ENCODE data around the gene R3HDM4. TPM values are rescaled to one million over a fixed set of nuclear protein-coding genes. Genes with fewer than 3 reads are reported as not detected.
"Not testable (repeated sequence)": the region's sequence is repeated elsewhere in the genome, so short reads cannot be mapped to it uniquely, and the experiment has no call there.

Gene R3HDM4
- total RNA-seq, 1 experiment from 2014 or later: 57.7 TPM

DNA sequence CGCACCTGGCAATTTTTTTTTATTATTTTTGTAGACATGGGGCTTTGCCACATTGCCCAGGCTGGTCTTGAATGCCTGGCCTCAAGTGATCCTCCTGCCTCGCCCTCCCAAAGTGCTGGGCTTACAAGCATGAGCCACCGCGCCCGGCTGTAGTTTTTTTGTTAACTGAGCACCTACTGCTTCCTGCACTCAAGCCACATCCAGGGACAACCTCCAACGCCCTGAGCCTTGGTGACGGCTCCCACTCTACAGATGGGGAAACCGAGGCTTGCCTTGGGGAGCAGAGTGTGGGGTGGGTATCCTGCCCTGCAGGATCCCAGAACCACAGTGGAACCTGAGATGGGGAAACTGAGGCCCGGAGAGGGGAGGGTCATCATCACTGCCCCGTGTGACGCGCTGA is 57.9 kb downstream of the R3HDM4 start:
- Mint-ChIP-seq H3K36me3 (ENCODE audit: insufficient read depth, unreplicated experiment) (peaks cover 7% of the 10 kb centered on the region), H3K4me3 (ENCODE audit: unreplicated experiment) (no peak overlapping the region), H3K9me3 (ENCODE audit: unreplicated experiment) (no peaks in the 10 kb centered on the region), H3K27me3 (ENCODE audit: insufficient read depth, unreplicated experiment) (no peaks in the 10 kb centered on the region), H3K4me1 (ENCODE audit: low read depth, unreplicated experiment) (no peaks in the 10 kb centered on the region), H3K27ac (ENCODE audit: unreplicated experiment) (no peak overlapping the region)
- Histone ChIP-seq H3K9me3 (no peaks in the 10 kb centered on the region), H3K36me3 (ENCODE audit: control insufficient read depth, insufficient read depth, low read length) (no peaks in the 10 kb centered on the region), H3K4me3 (ENCODE audit: low read depth, low read length) (no peak overlapping the region), H3K4me1 (0 out of 2 replicates have a peak, but pooled peaks cover 4% of the 10 kb centered on the region), H3K27me3 (replicated peaks; ENCODE audit: control insufficient read depth, insufficient read depth, low read length) (no peaks in the 10 kb centered on the region)
- intact Hi-C loops (cut with micrococcal nuclease; ENCODE audit: unreplicated experiment): no loop called here
- DNase-seq: no peak
- BruUV-seq (replicated peaks): no TSS peak
- TF ChIP-seq, protein P1, sequence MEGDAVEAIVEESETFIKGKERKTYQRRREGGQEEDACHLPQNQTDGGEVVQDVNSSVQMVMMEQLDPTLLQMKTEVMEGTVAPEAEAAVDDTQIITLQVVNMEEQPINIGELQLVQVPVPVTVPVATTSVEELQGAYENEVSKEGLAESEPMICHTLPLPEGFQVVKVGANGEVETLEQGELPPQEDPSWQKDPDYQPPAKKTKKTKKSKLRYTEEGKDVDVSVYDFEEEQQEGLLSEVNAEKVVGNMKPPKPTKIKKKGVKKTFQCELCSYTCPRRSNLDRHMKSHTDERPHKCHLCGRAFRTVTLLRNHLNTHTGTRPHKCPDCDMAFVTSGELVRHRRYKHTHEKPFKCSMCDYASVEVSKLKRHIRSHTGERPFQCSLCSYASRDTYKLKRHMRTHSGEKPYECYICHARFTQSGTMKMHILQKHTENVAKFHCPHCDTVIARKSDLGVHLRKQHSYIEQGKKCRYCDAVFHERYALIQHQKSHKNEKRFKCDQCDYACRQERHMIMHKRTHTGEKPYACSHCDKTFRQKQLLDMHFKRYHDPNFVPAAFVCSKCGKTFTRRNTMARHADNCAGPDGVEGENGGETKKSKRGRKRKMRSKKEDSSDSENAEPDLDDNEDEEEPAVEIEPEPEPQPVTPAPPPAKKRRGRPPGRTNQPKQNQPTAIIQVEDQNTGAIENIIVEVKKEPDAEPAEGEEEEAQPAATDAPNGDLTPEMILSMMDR (IDR thresholded peaks at IDR 0.05; ENCODE audit: insufficient read depth in 1 of 2, low read depth in 1 of 2, low read length in 1 of 2, severe bottlenecking in 1 of 2, unreplicated experiment in 1 of 2): no peak
- ChIA-PET CTCF (no interaction called here), POLR2A (no interaction called here)

DNA sequence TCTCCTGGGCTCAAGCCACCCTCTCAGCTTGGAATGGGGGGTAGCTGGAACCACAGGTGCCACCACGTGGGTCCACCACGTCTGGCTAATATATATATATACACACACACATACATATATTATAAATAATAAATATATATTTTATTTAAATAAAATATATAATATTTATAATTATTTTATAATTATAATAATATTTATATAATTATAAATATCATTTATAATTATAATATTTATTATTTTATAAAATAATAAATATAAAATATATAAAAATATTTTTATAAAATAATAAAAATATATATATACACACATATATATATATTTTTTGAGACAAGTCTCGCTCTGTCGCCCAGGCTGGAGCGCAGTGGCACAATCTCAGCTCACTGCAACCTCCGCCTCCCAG is 58.5 kb downstream of the R3HDM4 start:
- no peak for DNase-seq
- Histone ChIP-seq H3K9me3 (no peaks in the 10 kb centered on the region), H3K27me3 (replicated peaks; ENCODE audit: control insufficient read depth, insufficient read depth, low read length) (no peaks in the 10 kb centered on the region), H3K4me1 (0 out of 2 replicates have a peak, but pooled peaks cover 2% of the 10 kb centered on the region), H3K36me3 (ENCODE audit: control insufficient read depth, insufficient read depth, low read length) (no peaks in the 10 kb centered on the region), H3K4me3 (ENCODE audit: low read depth, low read length) (no peak overlapping the region)
- Mint-ChIP-seq H3K27ac (ENCODE audit: unreplicated experiment) (no peak overlapping the region), H3K4me1 (ENCODE audit: low read depth, unreplicated experiment) (no peaks in the 10 kb centered on the region), H3K36me3 (ENCODE audit: insufficient read depth, unreplicated experiment) (peaks cover under 1% of the 10 kb centered on the region), H3K27me3 (ENCODE audit: insufficient read depth, unreplicated experiment) (no peaks in the 10 kb centered on the region), H3K4me3 (ENCODE audit: unreplicated experiment) (no peak overlapping the region), H3K9me3 (ENCODE audit: unreplicated experiment) (no peaks in the 10 kb centered on the region)
- ChIA-PET POLR2A (interaction anchor here (0.6 kb wide), 1 partner anchor 59 kb away, joined by 3 read pairs; no protein-coding TSS in a partner anchor), CTCF (interaction anchor here (0.5 kb wide), 1 partner anchor 113 kb away, joined by 3 read pairs; no protein-coding TSS in a partner anchor)
- intact Hi-C loops (cut with micrococcal nuclease; ENCODE audit: unreplicated experiment): no loop called here
- TF ChIP-seq, protein P1 (IDR thresholded peaks at IDR 0.05; ENCODE audit: insufficient read depth in 1 of 2, low read depth in 1 of 2, low read length in 1 of 2, severe bottlenecking in 1 of 2, unreplicated experiment in 1 of 2): no peak
- BruUV-seq (replicated peaks): no TSS peak

- H3K36me3 ChIP-seq (ENCODE audit: control insufficient read depth, insufficient read depth, low read length); H3K27me3 ChIP-seq (replicated peaks; ENCODE audit: control insufficient read depth, insufficient read depth, low read length); H3K4me1 Mint-ChIP-seq (ENCODE audit: low read depth, unreplicated experiment); intact Hi-C loops (cut with micrococcal nuclease; ENCODE audit: unreplicated experiment); H3K9me3 ChIP-seq; DNase-seq; H3K4me1 ChIP-seq; H3K4me3 Mint-ChIP-seq (ENCODE audit: unreplicated experiment); POLR2A ChIA-PET; H3K4me3 ChIP-seq (ENCODE audit: low read depth, low read length); H3K27ac Mint-ChIP-seq (ENCODE audit: unreplicated experiment); BruUV-seq (replicated peaks); H3K9me3 Mint-ChIP-seq (ENCODE audit: unreplicated experiment); CTCF ChIA-PET; H3K27me3 Mint-ChIP-seq (ENCODE audit: insufficient read depth, unreplicated experiment); H3K36me3 Mint-ChIP-seq (ENCODE audit: insufficient read depth, unreplicated experiment): not testable (repeated sequence)
Measured at GRCh38 chr19:853614-854220, 59.3 kb downstream of the R3HDM4 start.
